GM18909 (cell line): ENCODE results near the gene ELL.
"Not testable (repeated sequence)": the region's sequence is repeated elsewhere in the genome, so short reads cannot be mapped to it uniquely, and the experiment has no call there.

ENCODE experiments used
- ATAC-seq: cut with Tn5 transposase; IDR thresholded peaks from one replicate; pipeline ENCODE4 v1.9.1; 2021; ENCODE audit warnings: mild to moderate bottlenecking; ENCODE audit not compliant: unreplicated experiment, poor library complexity

The ELL gene

GRCh38 chr19:18532168-18532890 lies 10.5 kb upstream of the ELL start:
- no peak for ATAC-seq

- no peak for ATAC-seq
Observed at GRCh38 chr19:18531485-18531884, 9.6 kb upstream of the ELL start.

- no peak for ATAC-seq
Observed at GRCh38 chr19:18529782-18530181, 7.9 kb upstream of the ELL start.

- no peak for ATAC-seq
Observed at GRCh38 chr19:18526316-18526715, 4.4 kb upstream of the ELL start.

GRCh38 chr19:18523841-18524240 lies 2.0 kb upstream of the ELL start:
- ATAC-seq = no peak

- not testable (repeated sequence) for ATAC-seq
Observed at GRCh38 chr19:18522862-18523440, 1.1 kb upstream of the ELL start.

GRCh38 chr19:18522124-18522861 lies 423 bp upstream of the ELL start:
- peak; percentile 89 for ATAC-seq

GRCh38 chr19:18520848-18521691 lies 800 bp downstream of the ELL start:
- ATAC-seq = no peak

- ATAC-seq = no peak
Observed at GRCh38 chr19:18519962-18520847, 1.7 kb downstream of the ELL start.

GRCh38 chr19:18518639-18519038 lies 3.2 kb downstream of the ELL start:
- no peak for ATAC-seq

GRCh38 chr19:18517606-18518005 lies 4.3 kb downstream of the ELL start:
- no peak for ATAC-seq

GRCh38 chr19:18515959-18516358 lies 5.9 kb downstream of the ELL start:
- ATAC-seq = no peak

- no peak for ATAC-seq
Observed at GRCh38 chr19:18514800-18515682, 6.8 kb downstream of the ELL start.

- no peak for ATAC-seq
Observed at GRCh38 chr19:18513868-18514267, 8.0 kb downstream of the ELL start.

- ATAC-seq = no peak
Observed at GRCh38 chr19:18510216-18510615, 11.7 kb downstream of the ELL start.

- no peak for ATAC-seq
Observed at GRCh38 chr19:18508585-18508984, 13.3 kb downstream of the ELL start.

- ATAC-seq = no peak
Observed at GRCh38 chr19:18507727-18508440, 14.0 kb downstream of the ELL start.
